Bronchial epithelial cell (primary cell): Measurements from ENCODE around the gene KIF1C. TPM values are rescaled to one million over a fixed set of nuclear protein-coding genes. Genes with fewer than 3 reads are reported as not detected.

Source experiments
- DNase-seq: peaks from one replicate; pipeline ENCODE4 v3.0.0-alpha.2; 2010; ENCODE audit warnings: low read depth
- FAIRE-seq: peaks from 2 replicates; lab custom pipeline; 2011; peaks lifted over from hg19 to GRCh38; lab: Jason Lieb, UNC
- H3K27me3 ChIP-seq: 2 replicates; pipeline ENCODE4 v1.5.1; 2011; ENCODE audit warnings: low read length; ENCODE audit not compliant: control insufficient read depth, insufficient read depth
- H3K36me3 ChIP-seq: 2 replicates; pipeline ENCODE4 v1.5.1; 2011; ENCODE audit warnings: low read length; ENCODE audit not compliant: control insufficient read depth, insufficient read depth
- H3K4me3 ChIP-seq: 2 replicates; pipeline ENCODE4 v1.5.1; 2011; ENCODE audit warnings: mild to moderate bottlenecking, low read depth, low read length, control low read depth
- CTCF ChIP-seq: IDR thresholded peaks from 2 replicates; pipeline ENCODE4 v1.5.1; 2011; ENCODE audit warnings: mild to moderate bottlenecking, moderate library complexity, low read length, control low read depth, inconsistent platforms; ENCODE audit not compliant: insufficient read depth, severe bottlenecking
- total RNA-seq: library from RNA; depleted of rRNA; stranded (reverse); fragments of >200 nt; gene quantifications from 2 replicates; pipeline ENCODE4 v1.2.1, GENCODE V29; 2014

KIF1C gene
- total RNA-seq, 1 donor from 2014 or later: 89.0 TPM

GRCh38 chr17:4971826-4972225 lies 25.9 kb upstream of the KIF1C start:
- Histone ChIP-seq H3K27me3 (no peaks in the 10 kb centered on the region), H3K36me3 (peaks cover 10% of the 10 kb centered on the region), H3K4me3 (no peak overlapping the region)
- FAIRE-seq (no peak), DNase-seq (no peak)
- TF ChIP-seq CTCF: no peak

- H3K27me3 ChIP-seq: no peaks in the 10 kb centered on the region
- DNase-seq (no peak), FAIRE-seq (no peak)
- TF ChIP-seq CTCF: no peak
- H3K36me3 ChIP-seq: peaks cover 13% of the 10 kb centered on the region
- no peak overlapping the region for H3K4me3 ChIP-seq
Measured at GRCh38 chr17:4972322-4972721, 25.4 kb upstream of the KIF1C start.

DNA sequence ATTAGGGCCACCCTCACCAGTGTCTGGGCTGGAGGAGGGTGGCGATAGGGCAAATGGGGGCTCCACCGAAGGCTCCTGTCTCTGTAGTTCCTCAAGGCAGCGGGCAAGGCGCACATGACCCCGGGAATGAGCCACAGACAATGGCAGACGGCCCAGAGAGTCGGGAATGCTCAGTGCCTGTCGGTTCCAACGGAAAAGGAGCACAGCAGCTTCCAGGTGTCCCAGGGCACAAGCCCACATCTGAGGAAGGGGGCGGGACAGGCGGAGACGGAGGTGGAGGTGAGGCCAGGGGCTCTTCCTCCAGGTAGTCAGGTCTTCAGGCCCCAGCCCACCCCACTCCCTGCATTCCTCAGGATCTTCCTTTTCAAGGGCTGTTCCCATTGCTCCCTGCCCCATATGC lies 25.0 kb upstream of the KIF1C start:
- TF ChIP-seq CTCF: no peak
- FAIRE-seq: no peak
- H3K36me3 ChIP-seq: peaks cover 13% of the 10 kb centered on the region

DNA sequence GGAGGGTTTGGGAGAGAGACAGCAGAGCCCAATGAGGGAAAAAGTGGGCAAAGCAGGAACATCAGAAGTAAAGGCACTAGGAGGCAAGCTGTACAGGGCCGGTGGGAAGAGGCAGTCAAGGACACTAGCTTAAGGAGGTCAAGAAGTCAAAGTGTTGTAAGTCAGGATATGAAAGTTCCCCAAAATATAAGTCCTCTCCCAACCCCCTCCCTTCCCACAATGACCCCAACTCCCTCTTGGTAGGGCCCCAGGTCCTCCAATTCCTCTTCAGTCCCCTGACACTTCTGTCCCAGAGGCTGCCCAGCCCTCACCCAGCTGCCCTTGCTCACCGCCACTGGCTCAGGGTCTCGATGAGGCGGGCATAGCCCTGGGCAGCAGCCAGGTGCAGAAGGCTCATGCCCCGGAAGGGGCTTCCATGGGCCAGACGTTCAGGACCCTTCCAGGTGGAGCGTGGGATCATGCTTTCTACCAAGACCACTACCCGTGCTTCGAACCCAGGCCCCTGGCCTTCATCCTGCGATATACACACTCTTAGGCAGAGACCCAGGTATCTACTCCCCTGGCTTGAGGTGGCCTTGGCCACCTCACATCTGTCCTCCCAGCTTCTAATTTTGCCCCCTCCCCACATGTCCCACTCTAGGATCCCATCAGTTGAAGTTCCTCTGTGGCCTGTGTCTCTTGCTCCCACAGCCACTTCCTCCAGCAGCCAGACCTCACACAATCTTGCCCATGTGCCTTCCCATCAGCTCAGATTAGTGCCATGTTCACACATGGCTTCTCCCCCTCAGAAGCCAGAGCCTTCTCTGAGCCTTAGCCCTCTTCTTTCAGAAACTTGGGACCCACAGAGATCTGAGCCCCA lies 24.3 kb upstream of the KIF1C start:
- H3K36me3 ChIP-seq: peaks cover 18% of the 10 kb centered on the region
- H3K4me3 ChIP-seq: no peak overlapping the region

More for the DNA sequence above, 25.0 kb upstream of the KIF1C start:
- no peak overlapping the region for H3K4me3 ChIP-seq
- H3K27me3 ChIP-seq: no peaks in the 10 kb centered on the region
- no peak for DNase-seq

GRCh38 chr17:4974115-4974670 lies 23.6 kb upstream of the KIF1C start:
- no peak for DNase-seq
- peaks cover 22% of the 10 kb centered on the region for H3K36me3 ChIP-seq
- no peak for TF ChIP-seq CTCF
- no peaks in the 10 kb centered on the region for H3K27me3 ChIP-seq
- no peak overlapping the region for H3K4me3 ChIP-seq
- no peak for FAIRE-seq

More for the DNA sequence above, 24.3 kb upstream of the KIF1C start:
- H3K27me3 ChIP-seq: no peaks in the 10 kb centered on the region
- FAIRE-seq (no peak), DNase-seq (no peak)
- TF ChIP-seq CTCF: no peak
